Gastrocnemius medialis (tissue), 4 donors: ENCODE results near the gene XRRA1.

Source experiments
- POLR2A ChIP-seq, 2 donors: fragments of 450-650 bp; IDR thresholded peaks; one replicate each; pipeline ENCODE4 v1.6.1; 2017; ENCODE audit warnings: antibody characterized with exemption in 2 of 2, mild to moderate bottlenecking in 2 of 2, moderate library complexity in 2 of 2
- TF ChIP-seq, protein P1 (sequence below), 5 experiments: fragments of 450-650 bp in 3 of 5; fragments of 200-600 bp in 2 of 5; sonication (generic) in 2 of 5; IDR thresholded peaks in 4 of 5; conservative IDR thresholded peaks in 1 of 5; 1 replicate in 4 of 5; 2 replicates in 1 of 5; pipeline ENCODE4 v1.5.1; 2016 to 2019; ENCODE audit warnings: antibody characterized with exemption in 5 of 5, mild to moderate bottlenecking in 3 of 5, moderate library complexity in 3 of 5

DNA sequence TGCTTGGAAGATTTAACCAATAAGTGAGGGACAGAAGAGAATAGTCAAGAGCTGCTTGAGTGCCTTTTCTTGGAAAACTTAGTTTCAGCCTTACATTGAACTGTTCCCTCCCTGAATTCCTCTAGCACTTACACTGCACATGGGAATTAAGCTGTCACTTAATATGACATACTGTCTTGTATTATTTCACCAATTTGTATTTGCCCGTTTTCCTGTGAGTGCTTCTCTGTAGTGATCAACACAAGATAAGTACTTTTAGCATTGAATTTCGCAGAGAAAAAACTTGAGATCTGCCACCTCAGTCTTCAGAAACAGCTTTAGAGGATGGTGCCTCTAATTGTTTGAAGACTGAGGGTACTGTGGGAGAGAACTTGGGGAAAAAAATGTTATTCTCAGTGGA is 3.9 kb upstream of the XRRA1 start:
- TF ChIP-seq, protein P1, sequence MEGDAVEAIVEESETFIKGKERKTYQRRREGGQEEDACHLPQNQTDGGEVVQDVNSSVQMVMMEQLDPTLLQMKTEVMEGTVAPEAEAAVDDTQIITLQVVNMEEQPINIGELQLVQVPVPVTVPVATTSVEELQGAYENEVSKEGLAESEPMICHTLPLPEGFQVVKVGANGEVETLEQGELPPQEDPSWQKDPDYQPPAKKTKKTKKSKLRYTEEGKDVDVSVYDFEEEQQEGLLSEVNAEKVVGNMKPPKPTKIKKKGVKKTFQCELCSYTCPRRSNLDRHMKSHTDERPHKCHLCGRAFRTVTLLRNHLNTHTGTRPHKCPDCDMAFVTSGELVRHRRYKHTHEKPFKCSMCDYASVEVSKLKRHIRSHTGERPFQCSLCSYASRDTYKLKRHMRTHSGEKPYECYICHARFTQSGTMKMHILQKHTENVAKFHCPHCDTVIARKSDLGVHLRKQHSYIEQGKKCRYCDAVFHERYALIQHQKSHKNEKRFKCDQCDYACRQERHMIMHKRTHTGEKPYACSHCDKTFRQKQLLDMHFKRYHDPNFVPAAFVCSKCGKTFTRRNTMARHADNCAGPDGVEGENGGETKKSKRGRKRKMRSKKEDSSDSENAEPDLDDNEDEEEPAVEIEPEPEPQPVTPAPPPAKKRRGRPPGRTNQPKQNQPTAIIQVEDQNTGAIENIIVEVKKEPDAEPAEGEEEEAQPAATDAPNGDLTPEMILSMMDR (IDR thresholded peaks at IDR 0.05 in 4 of 5, conservative IDR thresholded peaks at IDR 0.05 in 1 of 5), result no peak
- TF ChIP-seq POLR2A (IDR thresholded peaks at IDR 0.05), result no peak
